SK-N-SH treated with all-trans-retinoic acid at 6 μM for 48 hours (cell line): Measurements from ENCODE around the gene NUTM1.

Experiments
- BACH2 ChIP-seq: fragments of 250-450 bp; sonication (Bioruptor Pico); IDR thresholded peaks from 2 replicates; pipeline ENCODE4 v1.9.0; 2021; ENCODE audit warnings: mild to moderate bottlenecking, borderline replicate concordance
- CSRNP3 ChIP-seq: fragments of 250-450 bp; sonication (Bioruptor Pico); IDR thresholded peaks from 2 replicates; pipeline ENCODE4 v1.5.1; 2021; ENCODE audit warnings: mild to moderate bottlenecking, moderate library complexity
- ESRRG ChIP-seq: fragments of 250-450 bp; sonication (Bioruptor Pico); IDR thresholded peaks from 2 replicates; pipeline ENCODE4 v1.6.1; 2021; ENCODE audit warnings: mild to moderate bottlenecking
- ISL1 ChIP-seq: fragments of 250-450 bp; sonication (Bioruptor Pico); IDR thresholded peaks from 2 replicates; pipeline ENCODE4 v2.1.2; 2022; ENCODE audit warnings: mild to moderate bottlenecking, moderate library complexity
- PATZ1 ChIP-seq: fragments of 250-450 bp; sonication (Bioruptor Pico); IDR thresholded peaks from 2 replicates; pipeline ENCODE4 v1.8.0; 2020; ENCODE audit warnings: mild to moderate bottlenecking, moderate library complexity, borderline replicate concordance
- POU6F1 ChIP-seq: fragments of 250-450 bp; sonication (Bioruptor Pico); IDR thresholded peaks from 2 replicates; pipeline ENCODE4 v1.8.0; 2021; ENCODE audit warnings: low read depth, mild to moderate bottlenecking, moderate library complexity, borderline replicate concordance
- PPARA ChIP-seq: fragments of 250-450 bp; sonication (Bioruptor Pico); IDR thresholded peaks from 2 replicates; pipeline ENCODE4 v1.5.0; 2020; ENCODE audit warnings: mild to moderate bottlenecking, borderline replicate concordance
- SNAI2 ChIP-seq: fragments of 250-450 bp; sonication (Bioruptor Pico); IDR thresholded peaks from 2 replicates; pipeline ENCODE4 v1.5.0; 2020; ENCODE audit warnings: mild to moderate bottlenecking, moderate library complexity
- TOX ChIP-seq: fragments of 250-450 bp; sonication (Bioruptor Pico); IDR thresholded peaks from 2 replicates; pipeline ENCODE4 v1.8.0; 2021; ENCODE audit warnings: mild to moderate bottlenecking, moderate library complexity, borderline replicate concordance
- ZFP3 ChIP-seq: fragments of 250-450 bp; sonication (Bioruptor Pico); IDR thresholded peaks from 2 replicates; pipeline ENCODE4 v1.5.0; 2020; ENCODE audit warnings: mild to moderate bottlenecking, moderate library complexity
- ZFP30 ChIP-seq: fragments of 450-650 bp; formaldehyde crosslinking; IDR thresholded peaks from 2 replicates; pipeline ENCODE4 v1.5.0; 2022; ENCODE audit warnings: mild to moderate bottlenecking, moderate library complexity

- TF ChIP-seq ZFP3 (CRISPR knock-in tag): no peak
- no peak for TF ChIP-seq ISL1 (CRISPR knock-in tag)
- TF ChIP-seq TOX (CRISPR knock-in tag): no peak
- no peak for TF ChIP-seq BACH2 (CRISPR knock-in tag)
- TF ChIP-seq PATZ1: no peak
- no peak for TF ChIP-seq CSRNP3 (CRISPR knock-in tag)
- TF ChIP-seq POU6F1: no peak
- TF ChIP-seq SNAI2 (CRISPR knock-in tag): no peak
- no peak for TF ChIP-seq PPARA (CRISPR knock-in tag)
- no peak for TF ChIP-seq ZFP30 (CRISPR knock-in tag)
- TF ChIP-seq ESRRG (CRISPR knock-in tag): no peak
Observed at GRCh38 chr15:34334672-34335071, 8.4 kb upstream of the NUTM1 start.
